Tibial nerve (tissue), 4 donors: ENCODE data around the gene OSBPL9.

ENCODE experiments used
- EP300 ChIP-seq, 2 donors: sonication (generic); formaldehyde crosslinking; IDR thresholded peaks; one replicate each; pipeline ENCODE4 v1.6.1; 2017; ENCODE audit warnings: antibody characterized with exemption in 2 of 2, mild to moderate bottlenecking in 1 of 2
- POLR2A ChIP-seq, 2 donors: fragments of 450-650 bp; IDR thresholded peaks; one replicate each; pipeline ENCODE4 v1.6.1; 2017; ENCODE audit warnings: antibody characterized with exemption in 2 of 2, mild to moderate bottlenecking in 2 of 2, moderate library complexity in 2 of 2
- TF ChIP-seq, protein P1 (sequence below), 5 experiments: fragments of 200-600 bp in 3 of 5; fragments of 450-650 bp in 2 of 5; sonication (generic) in 3 of 5; IDR thresholded peaks; one replicate each; pipeline ENCODE4 v1.5.1; 2016 to 2019; ENCODE audit warnings: antibody characterized with exemption in 5 of 5, mild to moderate bottlenecking in 3 of 5, moderate library complexity in 2 of 5

DNA sequence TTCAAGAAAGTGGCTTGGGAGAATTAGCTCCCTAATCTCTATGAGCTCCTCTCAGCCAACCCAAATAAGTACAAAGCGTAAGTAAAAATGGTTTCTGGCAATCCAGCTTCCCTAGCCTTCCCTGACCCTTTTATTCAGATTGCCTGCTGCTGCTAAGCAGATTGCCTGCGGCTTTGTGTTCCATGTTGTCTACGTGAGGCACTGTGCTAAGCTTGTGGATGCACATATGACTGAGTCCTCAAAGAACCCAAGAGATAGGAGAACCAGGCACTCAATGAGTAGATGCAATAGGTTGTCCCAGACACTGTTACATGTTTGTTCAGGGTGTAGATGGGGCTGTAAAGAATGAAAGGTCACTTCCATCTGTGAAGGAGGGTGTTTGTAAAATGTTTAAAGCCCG lies 6.3 kb upstream of the OSBPL9 start:
- TF ChIP-seq, protein P1, sequence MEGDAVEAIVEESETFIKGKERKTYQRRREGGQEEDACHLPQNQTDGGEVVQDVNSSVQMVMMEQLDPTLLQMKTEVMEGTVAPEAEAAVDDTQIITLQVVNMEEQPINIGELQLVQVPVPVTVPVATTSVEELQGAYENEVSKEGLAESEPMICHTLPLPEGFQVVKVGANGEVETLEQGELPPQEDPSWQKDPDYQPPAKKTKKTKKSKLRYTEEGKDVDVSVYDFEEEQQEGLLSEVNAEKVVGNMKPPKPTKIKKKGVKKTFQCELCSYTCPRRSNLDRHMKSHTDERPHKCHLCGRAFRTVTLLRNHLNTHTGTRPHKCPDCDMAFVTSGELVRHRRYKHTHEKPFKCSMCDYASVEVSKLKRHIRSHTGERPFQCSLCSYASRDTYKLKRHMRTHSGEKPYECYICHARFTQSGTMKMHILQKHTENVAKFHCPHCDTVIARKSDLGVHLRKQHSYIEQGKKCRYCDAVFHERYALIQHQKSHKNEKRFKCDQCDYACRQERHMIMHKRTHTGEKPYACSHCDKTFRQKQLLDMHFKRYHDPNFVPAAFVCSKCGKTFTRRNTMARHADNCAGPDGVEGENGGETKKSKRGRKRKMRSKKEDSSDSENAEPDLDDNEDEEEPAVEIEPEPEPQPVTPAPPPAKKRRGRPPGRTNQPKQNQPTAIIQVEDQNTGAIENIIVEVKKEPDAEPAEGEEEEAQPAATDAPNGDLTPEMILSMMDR (IDR thresholded peaks at IDR 0.05), result no peak
- TF ChIP-seq POLR2A (IDR thresholded peaks at IDR 0.05), result no peak
- no peak for TF ChIP-seq EP300 (IDR thresholded peaks at IDR 0.05)
